Measurements from ENCODE around the gene MSI2.
A peak's percentile ranks its signal among the peaks of the same experiment; 100 is the strongest.

Gene MSI2

GRCh38 chr17:57377094-57377493 lies 120.8 kb downstream of the MSI2 start:
- Histone ChIP-seq H3K9me2 (replicated peaks; ENCODE audit: low read depth, low read length) (no peaks in the 10 kb centered on the region), H3K4me1 (ENCODE audit: insufficient read depth, low read length, poor library complexity, severe bottlenecking) (peaks cover 44% of the 10 kb centered on the region), H3K9ac (ENCODE audit: low read depth, low read length, poor library complexity, severe bottlenecking) (no peak overlapping the region), H3K36me3 (ENCODE audit: insufficient read depth, low read length) (peaks cover 54% of the 10 kb centered on the region; the same call in 1 of the 2 replicates), H3K4me2 (ENCODE audit: low read depth, low read length, poor library complexity, severe bottlenecking) (no peak overlapping the region), H4K20me1 (ENCODE audit: insufficient read depth, low read length, poor library complexity, severe bottlenecking) (peaks cover 53% of the 10 kb centered on the region), H3K27me3 (ENCODE audit: insufficient read depth, low read length, poor library complexity, severe bottlenecking) (no peaks in the 10 kb centered on the region), H3K9me3 (ENCODE audit: insufficient read depth, low read depth, low read length) (peaks cover 8% of the 10 kb centered on the region; the same call in 1 of the 2 replicates), H3K4me3 (ENCODE audit: low read length, poor library complexity, severe bottlenecking) (no peak overlapping the region), H3F3A (ENCODE audit: low read depth) (peaks cover 11% of the 10 kb centered on the region), H3K79me2 (ENCODE audit: insufficient read depth, low read length) (peaks cover 96% of the 10 kb centered on the region), H2AFZ (ENCODE audit: low read length) (no peak overlapping the region)
- TF ChIP-seq EZH2phosphoT487 (IDR thresholded peaks at IDR 0.05; ENCODE audit: borderline replicate concordance) (no peak), CTCF (conservative IDR thresholded peaks at IDR 0.05; ENCODE audit: low read length) (no peak)

DNA sequence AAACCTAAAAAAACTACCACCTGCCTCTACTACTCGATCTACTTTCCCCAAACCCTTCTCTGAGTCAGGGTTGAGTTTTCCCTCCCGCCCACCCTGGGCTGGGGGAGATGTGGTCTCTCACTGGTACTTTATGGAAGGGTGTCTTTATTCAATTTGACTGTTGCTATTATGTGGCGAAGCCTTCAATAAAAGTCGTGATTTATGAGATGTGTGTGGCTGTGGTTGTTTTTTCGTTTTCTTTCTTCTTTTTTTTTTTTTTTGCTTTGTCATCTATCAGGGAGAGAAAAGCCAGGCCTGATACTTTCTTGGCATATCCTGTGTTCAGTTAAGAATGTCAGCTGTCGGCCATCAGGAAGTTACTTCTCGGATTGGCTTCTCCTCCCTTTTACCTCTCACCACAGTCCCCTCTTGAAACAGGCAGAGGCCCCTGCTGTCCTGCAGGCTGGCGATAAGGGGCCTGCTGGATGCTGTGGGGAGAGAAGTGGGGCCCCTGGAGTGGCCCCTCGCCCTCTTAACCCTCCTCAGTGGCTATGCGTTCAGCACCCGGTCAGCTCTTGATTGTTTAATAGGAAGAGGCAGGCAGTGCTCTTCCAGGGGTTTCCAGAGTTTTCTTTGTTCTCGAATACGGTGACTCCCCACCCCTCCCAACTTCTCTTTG lies 123.0 kb downstream of the MSI2 start:
- peaks cover 11% of the 10 kb centered on the region for H3F3A ChIP-seq (ENCODE audit: low read depth)
- TF ChIP-seq CTCF (conservative IDR thresholded peaks at IDR 0.05; ENCODE audit: low read length) (no peak), EZH2phosphoT487 (IDR thresholded peaks at IDR 0.05; ENCODE audit: borderline replicate concordance) (no peak)
- peaks cover 53% of the 10 kb centered on the region for H4K20me1 ChIP-seq (ENCODE audit: insufficient read depth, low read length, poor library complexity, severe bottlenecking)
- peak overlapping the region; percentile 67 for H3K9ac ChIP-seq (ENCODE audit: low read depth, low read length, poor library complexity, severe bottlenecking)
- H3K9me2 ChIP-seq (replicated peaks; ENCODE audit: low read depth, low read length): no peaks in the 10 kb centered on the region
- H3K4me1 ChIP-seq (ENCODE audit: insufficient read depth, low read length, poor library complexity, severe bottlenecking): peaks cover 57% of the 10 kb centered on the region
- peak overlapping the region; percentile 87 for H3K4me2 ChIP-seq (ENCODE audit: low read depth, low read length, poor library complexity, severe bottlenecking)
- no peak overlapping the region for H2AFZ ChIP-seq (ENCODE audit: low read length)
- H3K79me2 ChIP-seq (ENCODE audit: insufficient read depth, low read length): peaks cover 96% of the 10 kb centered on the region
- no peaks in the 10 kb centered on the region for H3K9me3 ChIP-seq (ENCODE audit: insufficient read depth, low read depth, low read length)
- H3K36me3 ChIP-seq (ENCODE audit: insufficient read depth, low read length): peaks cover 41% of the 10 kb centered on the region; the same call in 1 of the 2 replicates
- no peaks in the 10 kb centered on the region for H3K27me3 ChIP-seq (ENCODE audit: insufficient read depth, low read length, poor library complexity, severe bottlenecking)
- peak overlapping the region; percentile 55 for H3K4me3 ChIP-seq (ENCODE audit: low read length, poor library complexity, severe bottlenecking)

GRCh38 chr17:57379895-57380434 lies 123.6 kb downstream of the MSI2 start:
- peak overlapping the region; percentile 46 for H3K4me3 ChIP-seq (ENCODE audit: low read length, poor library complexity, severe bottlenecking)
- peak overlapping the region; percentile 87 for H3K4me2 ChIP-seq (ENCODE audit: low read depth, low read length, poor library complexity, severe bottlenecking)
- peaks cover 96% of the 10 kb centered on the region for H3K79me2 ChIP-seq (ENCODE audit: insufficient read depth, low read length)
- TF ChIP-seq EZH2phosphoT487 (IDR thresholded peaks at IDR 0.05; ENCODE audit: borderline replicate concordance): no peak
- no peak for TF ChIP-seq CTCF (conservative IDR thresholded peaks at IDR 0.05; ENCODE audit: low read length)
- peaks cover 11% of the 10 kb centered on the region for H3F3A ChIP-seq (ENCODE audit: low read depth)
- peak overlapping the region; percentile 67 for H3K9ac ChIP-seq (ENCODE audit: low read depth, low read length, poor library complexity, severe bottlenecking)
- peaks cover 57% of the 10 kb centered on the region for H3K4me1 ChIP-seq (ENCODE audit: insufficient read depth, low read length, poor library complexity, severe bottlenecking)
- peaks cover 56% of the 10 kb centered on the region for H4K20me1 ChIP-seq (ENCODE audit: insufficient read depth, low read length, poor library complexity, severe bottlenecking)
- no peaks in the 10 kb centered on the region for H3K27me3 ChIP-seq (ENCODE audit: insufficient read depth, low read length, poor library complexity, severe bottlenecking)
- H3K9me3 ChIP-seq (ENCODE audit: insufficient read depth, low read depth, low read length): no peaks in the 10 kb centered on the region
- no peaks in the 10 kb centered on the region for H3K9me2 ChIP-seq (replicated peaks; ENCODE audit: low read depth, low read length)
- H2AFZ ChIP-seq (ENCODE audit: low read length): no peak overlapping the region
- H3K36me3 ChIP-seq (ENCODE audit: insufficient read depth, low read length): peaks cover 41% of the 10 kb centered on the region; the same call in 1 of the 2 replicates
